PFSK-1 (cell line): ENCODE data around the gene C11orf52.

Source experiments
- FOXP2 ChIP-seq: optimal IDR thresholded peaks from 2 replicates; pipeline ENCODE3; 2011; ENCODE audit warnings: borderline replicate concordance, control low read depth, inconsistent platforms; ENCODE audit not compliant: insufficient read depth; ENCODE audit errors: extremely low read length, extremely low read depth
- POLR2AphosphoS5 ChIP-seq: IDR thresholded peaks from 2 replicates; pipeline ENCODE4 v1.6.1; 2012; ENCODE audit warnings: low read depth, mild to moderate bottlenecking, control low read depth, low read length, moderate library complexity
- REST ChIP-seq, 2 experiments: IDR thresholded peaks; 2 replicates each; pipeline versions ENCODE4 v1.6.1 to v1.8.0; 2011 to 2012; ENCODE audit warnings: low read depth in 2 of 2, low read length in 2 of 2, control low read depth in 1 of 2, inconsistent platforms in 1 of 2, mild to moderate bottlenecking in 1 of 2, moderate library complexity in 1 of 2; ENCODE audit not compliant: insufficient read depth in 1 of 2
- SIN3A ChIP-seq: IDR thresholded peaks from 2 replicates; pipeline ENCODE4 v1.6.1; 2012; ENCODE audit warnings: mild to moderate bottlenecking, low read length, moderate library complexity, borderline replicate concordance; ENCODE audit not compliant: insufficient read depth
- TAF1 ChIP-seq: IDR thresholded peaks from 2 replicates; pipeline ENCODE4 v1.6.1; 2012; ENCODE audit warnings: low read length, control low read depth, borderline replicate concordance; ENCODE audit not compliant: insufficient read depth

The C11orf52 gene

GRCh38 chr11:111909378-111909777 is 9.3 kb upstream of the C11orf52 start:
- TF ChIP-seq SIN3A (no peak), TAF1 (no peak)

GRCh38 chr11:111910676-111911562 is 7.8 kb upstream of the C11orf52 start:
- no peak for TF ChIP-seq TAF1
- TF ChIP-seq POLR2AphosphoS5: no peak
- no peak for TF ChIP-seq REST (IDR thresholded peaks at IDR 0.05; ENCODE audit: insufficient read depth in 1 of 2, low read depth in 2 of 2, low read length in 2 of 2)
- no peak for TF ChIP-seq FOXP2
- no peak for TF ChIP-seq SIN3A

- TF ChIP-seq POLR2AphosphoS5 (no peak), SIN3A (no peak), FOXP2 (no peak), TAF1 (no peak), REST (IDR thresholded peaks at IDR 0.05; ENCODE audit: insufficient read depth in 1 of 2, low read depth in 2 of 2, low read length in 2 of 2) (no peak)
These were observed 6.9 kb upstream of the C11orf52 start, which contains the start of gene CRYAB for GRCh38 chr11:111911563-111912401. CRYAB (minus strand) TSS chr11:111911770; CDS start chr11:111911724, 46 bp downstream.

- TF ChIP-seq POLR2AphosphoS5 (no peak), SIN3A (no peak), FOXP2 (no peak), TAF1 (no peak), REST (IDR thresholded peaks at IDR 0.05; ENCODE audit: insufficient read depth in 1 of 2, low read depth in 2 of 2, low read length in 2 of 2) (no peak)
These were observed 6.2 kb upstream of the C11orf52 start, which contains the start of gene HSPB2 for GRCh38 chr11:111912535-111912934. HSPB2 (plus strand) TSS chr11:111912734; CDS start chr11:111912830, 96 bp downstream.

- TF ChIP-seq FOXP2 (no peak), REST (IDR thresholded peaks at IDR 0.05; ENCODE audit: insufficient read depth in 1 of 2, low read depth in 2 of 2, low read length in 2 of 2) (no peak), TAF1 (no peak), SIN3A (no peak), POLR2AphosphoS5 (no peak)
These were observed 5.5 kb upstream of the C11orf52 start for GRCh38 chr11:111913031-111913861.
